OCI-LY1 (cell line): ENCODE data around the gene DLG5.

Experiments
- H2AFZ ChIP-seq: fragments of 200-600 bp; sonication (generic), shearing (Covaris generic); 2 replicates; pipeline ENCODE4 v1.6.0; 2014; ENCODE audit warnings: antibody characterized with exemption, mild to moderate bottlenecking, low read length
- H3F3A ChIP-seq: fragments of 200-600 bp; sonication (generic), shearing (Covaris generic); 2 replicates; pipeline ENCODE4 v1.6.0; 2014; ENCODE audit warnings: mild to moderate bottlenecking, antibody characterized with exemption, low read length, moderate library complexity; ENCODE audit not compliant: insufficient read depth
- H3K27ac ChIP-seq: fragments of 200-600 bp; sonication (generic); 2 replicates; pipeline ENCODE4 v1.5.1; 2014; ENCODE audit warnings: low read length, mixed run types, mild to moderate bottlenecking, low read depth; ENCODE audit not compliant: poor library complexity, severe bottlenecking
- H3K27me3 ChIP-seq: fragments of 200-600 bp; sonication (generic); 2 replicates; pipeline ENCODE4 v1.6.0; 2014; ENCODE audit warnings: antibody characterized with exemption, mild to moderate bottlenecking, low read length, moderate library complexity; ENCODE audit not compliant: insufficient read depth
- H3K36me3 ChIP-seq: fragments of 200-600 bp; sonication (generic); 2 replicates; pipeline ENCODE4 v1.6.1; 2014; ENCODE audit warnings: mild to moderate bottlenecking, antibody characterized with exemption, low read length, moderate library complexity, mixed read lengths; ENCODE audit not compliant: insufficient read depth
- H3K4me1 ChIP-seq: fragments of 200-600 bp; sonication (generic); 2 replicates; pipeline ENCODE4 v1.5.1; 2014; ENCODE audit warnings: mild to moderate bottlenecking, low read length, moderate library complexity; ENCODE audit not compliant: insufficient read depth, severe bottlenecking
- H3K4me2 ChIP-seq: fragments of 200-600 bp; sonication (generic), shearing (Covaris generic); 2 replicates; pipeline ENCODE4 v1.6.1; 2014; ENCODE audit warnings: low read length
- H3K4me3 ChIP-seq: fragments of 200-600 bp; sonication (generic); 2 replicates; pipeline ENCODE4 v1.5.1; 2014; ENCODE audit warnings: low read length, low read depth, mild to moderate bottlenecking, mixed read lengths; ENCODE audit not compliant: poor library complexity, severe bottlenecking
- H3K79me2 ChIP-seq: fragments of 200-600 bp; shearing (Covaris generic); 2 replicates; pipeline ENCODE4 v1.6.1; 2016; ENCODE audit warnings: mixed run types, low read length, mixed read lengths; ENCODE audit not compliant: insufficient read depth
- H3K9ac ChIP-seq: fragments of 200-600 bp; sonication (generic), shearing (Covaris generic); 2 replicates; pipeline ENCODE4 v1.6.1; 2014; ENCODE audit warnings: mild to moderate bottlenecking, low read length, mixed read lengths
- H3K9me2 ChIP-seq: fragments of 200-600 bp; sonication (generic), shearing (Covaris generic); 2 replicates; pipeline ENCODE4 v1.6.1; 2014; ENCODE audit warnings: low read depth, mild to moderate bottlenecking, low read length, mixed read lengths
- H3K9me3 ChIP-seq: fragments of 200-600 bp; shearing (Covaris generic); 2 replicates; pipeline ENCODE4 v1.6.1; 2014; ENCODE audit warnings: low read length, mixed read lengths
- H4K20me1 ChIP-seq: fragments of 200-600 bp; sonication (generic), shearing (Covaris generic); 2 replicates; pipeline ENCODE4 v1.6.0; 2016; ENCODE audit warnings: mild to moderate bottlenecking, low read length; ENCODE audit not compliant: insufficient read depth
- CTCF ChIP-seq: fragments of 200-600 bp; sonication (generic), shearing (Covaris generic); IDR thresholded peaks from 2 replicates; pipeline ENCODE4 v1.5.1; 2017; ENCODE audit warnings: mild to moderate bottlenecking, antibody characterized with exemption, low read length, moderate library complexity, mixed read lengths
- EZH2 ChIP-seq: fragments of 200-600 bp; sonication (generic), shearing (Covaris generic); IDR thresholded peaks from 2 replicates; pipeline ENCODE4 v1.8.0; 2017; ENCODE audit warnings: borderline replicate concordance, mixed run types, mild to moderate bottlenecking, antibody characterized with exemption, low read length, moderate library complexity, mixed read lengths

The DLG5 gene

GRCh38 chr10:77940627-77941026 lies 14.1 kb upstream of the DLG5 start:
- H2AFZ ChIP-seq: no peak overlapping the region
- no peak overlapping the region for H3K27ac ChIP-seq
- no peaks in the 10 kb centered on the region for H3K4me1 ChIP-seq
- H3K9me2 ChIP-seq: no peaks in the 10 kb centered on the region
- H3K27me3 ChIP-seq: no peaks in the 10 kb centered on the region
- no peaks in the 10 kb centered on the region for H4K20me1 ChIP-seq
- H3K79me2 ChIP-seq: no peaks in the 10 kb centered on the region
- H3K9me3 ChIP-seq: no peaks in the 10 kb centered on the region
- H3K4me2 ChIP-seq: no peak overlapping the region
- H3K9ac ChIP-seq: no peak overlapping the region
- H3K36me3 ChIP-seq: no peaks in the 10 kb centered on the region
- no peak overlapping the region for H3K4me3 ChIP-seq
- H3F3A ChIP-seq: no peaks in the 10 kb centered on the region
- no peak for TF ChIP-seq EZH2
- TF ChIP-seq CTCF: no peak

- no peaks in the 10 kb centered on the region for H3K27me3 ChIP-seq
- H3F3A ChIP-seq: no peaks in the 10 kb centered on the region
- H3K4me1 ChIP-seq: no peaks in the 10 kb centered on the region
- H2AFZ ChIP-seq: no peak overlapping the region
- no peaks in the 10 kb centered on the region for H4K20me1 ChIP-seq
- no peak overlapping the region for H3K27ac ChIP-seq
- TF ChIP-seq CTCF (no peak), EZH2 (no peak)
- H3K4me3 ChIP-seq: no peak overlapping the region
- H3K9ac ChIP-seq: no peak overlapping the region
- no peaks in the 10 kb centered on the region for H3K9me2 ChIP-seq
- H3K79me2 ChIP-seq: no peaks in the 10 kb centered on the region
- no peaks in the 10 kb centered on the region for H3K9me3 ChIP-seq
- H3K36me3 ChIP-seq: no peaks in the 10 kb centered on the region
- H3K4me2 ChIP-seq: no peak overlapping the region
These were observed 13.7 kb upstream of the DLG5 start for GRCh38 chr10:77940225-77940624.

GRCh38 chr10:77939561-77940001 lies 13.0 kb upstream of the DLG5 start:
- H3F3A ChIP-seq: no peaks in the 10 kb centered on the region
- no peaks in the 10 kb centered on the region for H3K27me3 ChIP-seq
- H3K4me2 ChIP-seq: no peak overlapping the region
- H3K27ac ChIP-seq: no peak overlapping the region
- no peaks in the 10 kb centered on the region for H3K4me1 ChIP-seq
- TF ChIP-seq EZH2 (no peak), CTCF (no peak)
- H3K36me3 ChIP-seq: no peaks in the 10 kb centered on the region
- no peaks in the 10 kb centered on the region for H3K9me2 ChIP-seq
- no peak overlapping the region for H3K9ac ChIP-seq
- no peaks in the 10 kb centered on the region for H4K20me1 ChIP-seq
- H3K4me3 ChIP-seq: no peak overlapping the region
- no peaks in the 10 kb centered on the region for H3K79me2 ChIP-seq
- H3K9me3 ChIP-seq: no peaks in the 10 kb centered on the region
- no peak overlapping the region for H2AFZ ChIP-seq
